H9 (cell line): ENCODE results near the gene B3GNT2. TPM values are rescaled to one million over a fixed set of nuclear protein-coding genes. Genes with fewer than 3 reads are reported as not detected.
A peak's percentile ranks its signal among the peaks of the same experiment; 100 is the strongest.

Experiments
- DNase-seq: peaks from one replicate; pipeline ENCODE4 v3.0.0-alpha.2; 2017
- H2AFZ ChIP-seq: one replicate; pipeline ENCODE4 v1.6.1; 2013; ENCODE audit warnings: mild to moderate bottlenecking, low read length, control low read depth, moderate library complexity
- H2AK5ac ChIP-seq: 2 replicates; pipeline ENCODE4 v1.6.1; 2013; ENCODE audit warnings: low read length, control low read depth, mixed read lengths; ENCODE audit not compliant: insufficient read length
- H2BK120ac ChIP-seq: one replicate; pipeline ENCODE4 v1.6.1; 2013; ENCODE audit warnings: low read depth, mild to moderate bottlenecking, low read length, control low read depth, inconsistent platforms; ENCODE audit not compliant: poor library complexity, severe bottlenecking
- H2BK12ac ChIP-seq: 2 replicates; pipeline ENCODE4 v1.6.1; 2013; ENCODE audit warnings: low read length, control low read depth, mixed read lengths, low read depth; ENCODE audit not compliant: insufficient read length
- H2BK15ac ChIP-seq: 2 replicates; pipeline ENCODE4 v1.6.1; 2013; ENCODE audit warnings: low read depth, low read length, control low read depth
- H2BK20ac ChIP-seq: one replicate; pipeline ENCODE4 v1.6.1; 2013; ENCODE audit warnings: low read depth, mild to moderate bottlenecking, low read length, control low read depth, inconsistent platforms; ENCODE audit not compliant: poor library complexity, severe bottlenecking
- H2BK5ac ChIP-seq: 2 replicates; pipeline ENCODE4 v1.6.1; 2013; ENCODE audit warnings: low read length, control low read depth, mixed read lengths; ENCODE audit not compliant: insufficient read length
- H3K14ac ChIP-seq: 2 replicates; pipeline ENCODE4 v1.6.1; 2013; ENCODE audit warnings: low read length, control low read depth; ENCODE audit not compliant: insufficient read depth
- H3K18ac ChIP-seq: 2 replicates; pipeline ENCODE4 v1.6.1; 2013; ENCODE audit warnings: low read depth, mild to moderate bottlenecking, mixed read lengths, low read length, control low read depth; ENCODE audit not compliant: insufficient read length
- H3K23ac ChIP-seq: 2 replicates; pipeline ENCODE4 v1.6.1; 2013; ENCODE audit warnings: low read length, control low read depth, mixed read lengths, low read depth; ENCODE audit not compliant: insufficient read length
- H3K23me2 ChIP-seq: 2 replicates; pipeline ENCODE4 v1.6.1; 2013; ENCODE audit warnings: low read depth, mild to moderate bottlenecking, mixed read lengths, low read length, control low read depth; ENCODE audit not compliant: insufficient read length, poor library complexity, severe bottlenecking
- H3K27ac ChIP-seq: 2 replicates; pipeline ENCODE4 v1.5.1; 2013; ENCODE audit warnings: low read length, control low read depth, mixed read lengths, low read depth; ENCODE audit not compliant: insufficient read length
- H3K27me3 ChIP-seq: 2 replicates; pipeline ENCODE4 v1.6.1; 2013; ENCODE audit warnings: low read length, control low read depth, inconsistent platforms; ENCODE audit not compliant: insufficient read depth
- H3K4ac ChIP-seq: 2 replicates; pipeline ENCODE4 v1.6.1; 2013; ENCODE audit warnings: low read depth, mild to moderate bottlenecking, control low read depth, inconsistent platforms, low read length, moderate library complexity
- H3K4me1 ChIP-seq: 2 replicates; pipeline ENCODE4 v1.6.1; 2013; ENCODE audit warnings: low read length, control low read depth, inconsistent platforms; ENCODE audit not compliant: insufficient read depth
- H3K4me2 ChIP-seq: 2 replicates; pipeline ENCODE4 v1.6.1; 2013; ENCODE audit warnings: low read length, control low read depth, mixed read lengths; ENCODE audit not compliant: insufficient read length, insufficient read depth
- H3K56ac ChIP-seq: 2 replicates; pipeline ENCODE4 v1.6.1; 2013; ENCODE audit warnings: low read depth, mild to moderate bottlenecking, mixed read lengths, low read length, control low read depth; ENCODE audit not compliant: insufficient read length
- H3K79me1 ChIP-seq: 2 replicates; pipeline ENCODE4 v1.6.1; 2013; ENCODE audit warnings: low read depth, mild to moderate bottlenecking, moderate library complexity, low read length, control low read depth, inconsistent platforms; ENCODE audit not compliant: insufficient read depth, poor library complexity, severe bottlenecking
- H3K79me2 ChIP-seq: 2 replicates; pipeline ENCODE4 v1.6.1; 2013; ENCODE audit warnings: low read length, control low read depth, inconsistent platforms; ENCODE audit not compliant: insufficient read depth
- H3K9ac ChIP-seq: 2 replicates; pipeline ENCODE4 v1.6.1; 2013; ENCODE audit warnings: low read length, control low read depth, mixed read lengths; ENCODE audit not compliant: insufficient read length; ENCODE audit errors: extremely low read depth
- H3K9me3 ChIP-seq: one replicate; pipeline ENCODE4 v1.6.1; 2013; ENCODE audit warnings: low read depth, low read length, inconsistent platforms; ENCODE audit not compliant: control insufficient read depth
- H3T11ph ChIP-seq: one replicate; pipeline ENCODE4 v1.6.1; 2013; ENCODE audit warnings: mild to moderate bottlenecking, low read length, control low read depth, inconsistent platforms
- H4K20me1 ChIP-seq: one replicate; pipeline ENCODE4 v1.6.1; 2013; ENCODE audit not compliant: control insufficient read depth, insufficient read length, insufficient read depth
- H4K5ac ChIP-seq: 2 replicates; pipeline ENCODE4 v1.6.1; 2013; ENCODE audit warnings: low read depth, mild to moderate bottlenecking, mixed read lengths, low read length, control low read depth; ENCODE audit not compliant: insufficient read length
- H4K8ac ChIP-seq: replicated peaks from 2 replicates; pipeline ENCODE4 v1.6.1; 2013; ENCODE audit warnings: low read length, control low read depth, mixed read lengths, low read depth; ENCODE audit not compliant: insufficient read length
- H4K91ac ChIP-seq: 2 replicates; pipeline ENCODE4 v1.6.1; 2013; ENCODE audit warnings: low read depth, mild to moderate bottlenecking, moderate library complexity, mixed read lengths, low read length, control low read depth; ENCODE audit not compliant: insufficient read length
- H3K27ac Mint-ChIP-seq, 3 experiments: 2 replicates in 2 of 3; 3 replicates in 1 of 3; pipeline ENCODE4 v1.8.0; 2020 to 2021; ENCODE audit warnings: mixed read lengths in 3 of 3, mild to moderate bottlenecking in 1 of 3, moderate library complexity in 1 of 3
- H3K27me3 Mint-ChIP-seq: 2 replicates; pipeline ENCODE4 v1.8.0; 2021; ENCODE audit warnings: low read depth, mild to moderate bottlenecking, moderate library complexity, mixed read lengths
- H3K36me3 Mint-ChIP-seq, 3 experiments: 2 replicates in 2 of 3; 3 replicates in 1 of 3; pipeline ENCODE4 v1.8.0; 2020 to 2021; ENCODE audit warnings: low read depth in 3 of 3, mixed read lengths in 3 of 3; ENCODE audit not compliant: insufficient read depth in 1 of 3
- H3K4me1 Mint-ChIP-seq, 2 experiments: 2 replicates each; pipeline ENCODE4 v1.8.0; 2020; ENCODE audit warnings: mixed read lengths in 2 of 2
- H3K4me3 Mint-ChIP-seq, 2 experiments: 2 replicates in 1 of 2; 3 replicates in 1 of 2; pipeline ENCODE4 v1.8.0; 2020 to 2021; ENCODE audit warnings: mild to moderate bottlenecking in 2 of 2, mixed read lengths in 2 of 2, moderate library complexity in 1 of 2
- H3K9me3 Mint-ChIP-seq, 2 experiments: 2 replicates in 1 of 2; 3 replicates in 1 of 2; pipeline ENCODE4 v1.8.0; 2020; ENCODE audit warnings: mild to moderate bottlenecking in 2 of 2, mixed read lengths in 2 of 2, moderate library complexity in 1 of 2
- WGBS: extraction: QIAGEN DNeasy Blood & Tissue Kit; methylation state at CpG from one replicate; pipeline ENCODE4 v1.1.7; 2013; ENCODE audit warnings: missing lambda C conversion rate, low lambda C conversion rate, mixed read lengths; ENCODE audit not compliant: insufficient read length; ENCODE audit errors: extremely low coverage; 5-methylcytosine and 5-hydroxymethylcytosine counted together
- total RNA-seq: library from RNA; stranded (reverse); gene quantifications from 2 replicates; pipeline ENCODE4 v1.2.1, GENCODE V29; 2021
- TF ChIP-seq, protein P1 (sequence below): fragments of 200-600 bp; sonication (generic); conservative IDR thresholded peaks from 3 replicates; pipeline ENCODE4 v1.8.0; 2021; ENCODE audit warnings: antibody characterized with exemption, mild to moderate bottlenecking

Gene B3GNT2
- total RNA-seq, 1 experiment from 2014 or later = 55.3 TPM

GRCh38 chr2:62215306-62216064, 19.6 kb downstream of the B3GNT2 start:
- Histone ChIP-seq H2AK5ac (no peak overlapping the region), H4K20me1 (no peaks in the 10 kb centered on the region), H2BK120ac (no peak overlapping the region), H3K9ac (no peak overlapping the region), H4K8ac (no peak overlapping the region), H3K79me1 (peaks cover 18% of the 10 kb centered on the region), H3K4me2 (no peak overlapping the region), H4K91ac (no peak overlapping the region), H2BK5ac (no peak overlapping the region), H3K56ac (no peak overlapping the region), H3T11ph (no peak overlapping the region), H2BK20ac (no peak overlapping the region), H4K5ac (no peak overlapping the region), H2BK12ac (no peak overlapping the region), H3K14ac (no peak overlapping the region), H3K27me3 (no peaks in the 10 kb centered on the region), H3K4ac (no peak overlapping the region), H3K79me2 (peaks cover 72% of the 10 kb centered on the region; the same call in 1 of the 2 replicates), H2AFZ (no peak overlapping the region), H3K4me1 (peaks cover 3% of the 10 kb centered on the region; the same call in 1 of the 2 replicates), H3K23ac (no peak overlapping the region), H3K9me3 (no peaks in the 10 kb centered on the region), H3K23me2 (no peaks in the 10 kb centered on the region), H2BK15ac (no peak overlapping the region), H3K18ac (no peak overlapping the region), H3K27ac (no peak overlapping the region)
- peaks cover 0 to 10% of the 10 kb centered on the region in 2 experiments; a peak in 3 of 5 replicates for H3K9me3 Mint-ChIP-seq
- peak overlapping the region; percentile 12 to 88 (median 67); a peak in 5 of 7 replicates for H3K27ac Mint-ChIP-seq
- WGBS = no CpG with 5 or more reads among the region's 11 CpGs
- DNase-seq = no peak
- no peak overlapping the region for H3K4me3 Mint-ChIP-seq
- H3K4me1 Mint-ChIP-seq = peaks cover 55 to 77% of the 10 kb centered on the region in 2 experiments
- H3K27me3 Mint-ChIP-seq = no peaks in the 10 kb centered on the region
- TF ChIP-seq, protein P1, sequence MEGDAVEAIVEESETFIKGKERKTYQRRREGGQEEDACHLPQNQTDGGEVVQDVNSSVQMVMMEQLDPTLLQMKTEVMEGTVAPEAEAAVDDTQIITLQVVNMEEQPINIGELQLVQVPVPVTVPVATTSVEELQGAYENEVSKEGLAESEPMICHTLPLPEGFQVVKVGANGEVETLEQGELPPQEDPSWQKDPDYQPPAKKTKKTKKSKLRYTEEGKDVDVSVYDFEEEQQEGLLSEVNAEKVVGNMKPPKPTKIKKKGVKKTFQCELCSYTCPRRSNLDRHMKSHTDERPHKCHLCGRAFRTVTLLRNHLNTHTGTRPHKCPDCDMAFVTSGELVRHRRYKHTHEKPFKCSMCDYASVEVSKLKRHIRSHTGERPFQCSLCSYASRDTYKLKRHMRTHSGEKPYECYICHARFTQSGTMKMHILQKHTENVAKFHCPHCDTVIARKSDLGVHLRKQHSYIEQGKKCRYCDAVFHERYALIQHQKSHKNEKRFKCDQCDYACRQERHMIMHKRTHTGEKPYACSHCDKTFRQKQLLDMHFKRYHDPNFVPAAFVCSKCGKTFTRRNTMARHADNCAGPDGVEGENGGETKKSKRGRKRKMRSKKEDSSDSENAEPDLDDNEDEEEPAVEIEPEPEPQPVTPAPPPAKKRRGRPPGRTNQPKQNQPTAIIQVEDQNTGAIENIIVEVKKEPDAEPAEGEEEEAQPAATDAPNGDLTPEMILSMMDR = no peak
- H3K36me3 Mint-ChIP-seq = peaks cover 22 to 33% (median 28%) of the 10 kb centered on the region in 3 experiments
